ENCODE data around the gene OR6P1. TPM values are rescaled to one million over a fixed set of nuclear protein-coding genes. Genes with fewer than 3 reads are reported as not detected.

The OR6P1 gene
- polyA plus RNA-seq, 2 of the 4 experiments (the other 2 are of a cell fraction), result not detected

DNA sequence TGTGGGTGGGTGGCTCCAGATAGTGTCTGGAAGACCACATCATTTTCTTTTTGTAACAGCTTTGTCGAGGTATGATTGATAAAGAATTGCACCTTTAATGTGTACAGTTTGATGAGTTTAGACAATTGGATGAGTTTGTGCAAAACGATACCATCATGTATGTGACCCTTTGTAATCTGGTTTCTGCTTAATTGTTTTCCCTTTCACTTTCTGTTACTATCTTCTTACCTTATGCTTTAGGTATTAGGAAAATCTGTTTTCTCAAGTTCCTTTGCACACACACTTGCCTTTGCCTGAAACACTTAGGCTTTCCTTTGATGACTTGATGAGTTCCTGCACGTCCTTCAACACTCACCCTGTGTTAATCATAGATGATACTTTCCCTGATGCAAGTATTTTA is 41.5 kb upstream of the OR6P1 start:
- no peak overlapping the region for H3K4me2 ChIP-seq
- no peak overlapping the region for H3K27ac ChIP-seq
- WGBS (ENCODE audit: missing lambda C conversion rate), result 2% methylated on average over 3 of the region's 3 CpGs
- ATAC-seq, result no peak
- POLR2A ChIA-PET, result no interaction called here
- no peaks in the 10 kb centered on the region for H3K9me3 ChIP-seq
- TF ChIP-seq KDM1A (IDR thresholded peaks at IDR 0.05; ENCODE audit: low read depth), result no peak
- no peak for TF ChIP-seq TFCP2L1 (CRISPR knock-in tag; IDR thresholded peaks at IDR 0.05)
- TF ChIP-seq NFE2L2 (conservative IDR thresholded peaks at IDR 0.05; ENCODE audit: low read length), result no peak
- TF ChIP-seq ZNF302 (CRISPR knock-in tag; IDR thresholded peaks at IDR 0.05), result no peak
- no peak for TF ChIP-seq HOXB13 (CRISPR knock-in tag; IDR thresholded peaks at IDR 0.05; ENCODE audit: low read depth)
- CTCF ChIA-PET, result interaction anchor here (1.1 kb wide), 1 partner anchor 10 kb away, joined by 3 read pairs; no protein-coding TSS in a partner anchor
- DNase-seq (ENCODE audit: low read depth in 1 of 2, low spot score in 1 of 2), result no peak
- no peak overlapping the region for H3K4me3 ChIP-seq
- no peaks in the 10 kb centered on the region for H3K4me1 ChIP-seq
- no peak for FAIRE-seq

DNA sequence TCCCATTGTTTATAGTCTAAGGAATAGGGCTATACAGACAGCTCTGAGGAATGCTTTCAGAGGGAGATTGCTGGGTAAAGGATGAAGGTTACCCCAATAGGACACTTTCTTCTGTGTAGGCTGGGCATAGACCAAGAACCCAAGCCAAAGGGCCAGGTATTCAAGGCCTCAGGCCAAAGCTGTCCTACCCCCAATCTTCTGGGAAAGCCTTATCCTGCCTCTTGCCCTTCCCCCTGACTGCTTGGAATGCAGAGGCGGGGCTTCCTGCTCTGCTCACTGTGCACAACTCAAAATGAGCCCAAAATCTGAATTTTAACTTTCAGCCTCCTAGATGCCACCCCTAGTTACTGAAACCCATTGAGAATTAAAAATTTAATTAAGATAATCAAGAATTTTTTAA is 36.9 kb upstream of the OR6P1 start:
- 0% methylated on average over 1 of the region's 1 CpG for WGBS (ENCODE audit: missing lambda C conversion rate)

More for the DNA sequence above, 36.9 kb upstream of the OR6P1 start:
- FAIRE-seq (no peak), DNase-seq (ENCODE audit: low read depth in 1 of 2, low spot score in 1 of 2) (no peak), ATAC-seq (no peak)
- ChIA-PET CTCF (interaction anchor here (1.1 kb wide), 1 partner anchor 71 kb away, joined by 3 read pairs; no protein-coding TSS in a partner anchor), POLR2A (no interaction called here)
- Histone ChIP-seq H3K4me2 (no peak overlapping the region), H3K9me3 (no peaks in the 10 kb centered on the region), H3K27ac (no peak overlapping the region), H3K4me3 (no peak overlapping the region), H3K4me1 (no peaks in the 10 kb centered on the region)
- TF ChIP-seq JUN (IDR thresholded peaks at IDR 0.05) (no peak), HOXB5 (CRISPR knock-in tag; IDR thresholded peaks at IDR 0.05) (no peak), NFE2L2 (conservative IDR thresholded peaks at IDR 0.05; ENCODE audit: low read length) (no peak), ZFP36 (IDR thresholded peaks at IDR 0.05; ENCODE audit: borderline replicate concordance, partially characterized antibody) (no peak), POLR2AphosphoS2 (conservative IDR thresholded peaks at IDR 0.05; ENCODE audit: low read length) (no peak), BHLHE40 (IDR thresholded peaks at IDR 0.05; ENCODE audit: low read depth, low read length) (no peak), ESRRA (IDR thresholded peaks at IDR 0.05; ENCODE audit: borderline replicate concordance, low read length) (no peak), EHMT2 (IDR thresholded peaks at IDR 0.05; ENCODE audit: low read depth) (no peak), EP300 (IDR thresholded peaks at IDR 0.05) (no peak), HDAC2 (IDR thresholded peaks at IDR 0.05) (no peak), CHD2 (IDR thresholded peaks at IDR 0.05; ENCODE audit: low read length, partially characterized antibody) (no peak), RAD21 (conservative IDR thresholded peaks at IDR 0.05 in 1 of 2, IDR thresholded peaks at IDR 0.05 in 1 of 2) (no peak), MAFK (IDR thresholded peaks at IDR 0.05; ENCODE audit: partially characterized antibody) (no peak), CEBPB (IDR thresholded peaks at IDR 0.05) (no peak), POLR2A (IDR thresholded peaks at IDR 0.05; ENCODE audit: low read length) (no peak), KDM5A (IDR thresholded peaks at IDR 0.05) (no peak)
- TF ChIP-seq, protein P1, sequence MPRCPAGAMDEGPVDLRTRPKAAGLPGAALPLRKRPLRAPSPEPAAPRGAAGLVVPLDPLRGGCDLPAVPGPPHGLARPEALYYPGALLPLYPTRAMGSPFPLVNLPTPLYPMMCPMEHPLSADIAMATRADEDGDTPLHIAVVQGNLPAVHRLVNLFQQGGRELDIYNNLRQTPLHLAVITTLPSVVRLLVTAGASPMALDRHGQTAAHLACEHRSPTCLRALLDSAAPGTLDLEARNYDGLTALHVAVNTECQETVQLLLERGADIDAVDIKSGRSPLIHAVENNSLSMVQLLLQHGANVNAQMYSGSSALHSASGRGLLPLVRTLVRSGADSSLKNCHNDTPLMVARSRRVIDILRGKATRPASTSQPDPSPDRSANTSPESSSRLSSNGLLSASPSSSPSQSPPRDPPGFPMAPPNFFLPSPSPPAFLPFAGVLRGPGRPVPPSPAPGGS (IDR thresholded peaks at IDR 0.05), result no peak
- TF ChIP-seq, protein P2, sequence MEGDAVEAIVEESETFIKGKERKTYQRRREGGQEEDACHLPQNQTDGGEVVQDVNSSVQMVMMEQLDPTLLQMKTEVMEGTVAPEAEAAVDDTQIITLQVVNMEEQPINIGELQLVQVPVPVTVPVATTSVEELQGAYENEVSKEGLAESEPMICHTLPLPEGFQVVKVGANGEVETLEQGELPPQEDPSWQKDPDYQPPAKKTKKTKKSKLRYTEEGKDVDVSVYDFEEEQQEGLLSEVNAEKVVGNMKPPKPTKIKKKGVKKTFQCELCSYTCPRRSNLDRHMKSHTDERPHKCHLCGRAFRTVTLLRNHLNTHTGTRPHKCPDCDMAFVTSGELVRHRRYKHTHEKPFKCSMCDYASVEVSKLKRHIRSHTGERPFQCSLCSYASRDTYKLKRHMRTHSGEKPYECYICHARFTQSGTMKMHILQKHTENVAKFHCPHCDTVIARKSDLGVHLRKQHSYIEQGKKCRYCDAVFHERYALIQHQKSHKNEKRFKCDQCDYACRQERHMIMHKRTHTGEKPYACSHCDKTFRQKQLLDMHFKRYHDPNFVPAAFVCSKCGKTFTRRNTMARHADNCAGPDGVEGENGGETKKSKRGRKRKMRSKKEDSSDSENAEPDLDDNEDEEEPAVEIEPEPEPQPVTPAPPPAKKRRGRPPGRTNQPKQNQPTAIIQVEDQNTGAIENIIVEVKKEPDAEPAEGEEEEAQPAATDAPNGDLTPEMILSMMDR (IDR thresholded peaks at IDR 0.05), result no peak
- TF ChIP-seq, protein P3, sequence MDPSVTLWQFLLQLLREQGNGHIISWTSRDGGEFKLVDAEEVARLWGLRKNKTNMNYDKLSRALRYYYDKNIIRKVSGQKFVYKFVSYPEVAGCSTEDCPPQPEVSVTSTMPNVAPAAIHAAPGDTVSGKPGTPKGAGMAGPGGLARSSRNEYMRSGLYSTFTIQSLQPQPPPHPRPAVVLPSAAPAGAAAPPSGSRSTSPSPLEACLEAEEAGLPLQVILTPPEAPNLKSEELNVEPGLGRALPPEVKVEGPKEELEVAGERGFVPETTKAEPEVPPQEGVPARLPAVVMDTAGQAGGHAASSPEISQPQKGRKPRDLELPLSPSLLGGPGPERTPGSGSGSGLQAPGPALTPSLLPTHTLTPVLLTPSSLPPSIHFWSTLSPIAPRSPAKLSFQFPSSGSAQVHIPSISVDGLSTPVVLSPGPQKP (IDR thresholded peaks at IDR 0.05; ENCODE audit: low read depth, low read length), result no peak
- TF ChIP-seq, protein P4, sequence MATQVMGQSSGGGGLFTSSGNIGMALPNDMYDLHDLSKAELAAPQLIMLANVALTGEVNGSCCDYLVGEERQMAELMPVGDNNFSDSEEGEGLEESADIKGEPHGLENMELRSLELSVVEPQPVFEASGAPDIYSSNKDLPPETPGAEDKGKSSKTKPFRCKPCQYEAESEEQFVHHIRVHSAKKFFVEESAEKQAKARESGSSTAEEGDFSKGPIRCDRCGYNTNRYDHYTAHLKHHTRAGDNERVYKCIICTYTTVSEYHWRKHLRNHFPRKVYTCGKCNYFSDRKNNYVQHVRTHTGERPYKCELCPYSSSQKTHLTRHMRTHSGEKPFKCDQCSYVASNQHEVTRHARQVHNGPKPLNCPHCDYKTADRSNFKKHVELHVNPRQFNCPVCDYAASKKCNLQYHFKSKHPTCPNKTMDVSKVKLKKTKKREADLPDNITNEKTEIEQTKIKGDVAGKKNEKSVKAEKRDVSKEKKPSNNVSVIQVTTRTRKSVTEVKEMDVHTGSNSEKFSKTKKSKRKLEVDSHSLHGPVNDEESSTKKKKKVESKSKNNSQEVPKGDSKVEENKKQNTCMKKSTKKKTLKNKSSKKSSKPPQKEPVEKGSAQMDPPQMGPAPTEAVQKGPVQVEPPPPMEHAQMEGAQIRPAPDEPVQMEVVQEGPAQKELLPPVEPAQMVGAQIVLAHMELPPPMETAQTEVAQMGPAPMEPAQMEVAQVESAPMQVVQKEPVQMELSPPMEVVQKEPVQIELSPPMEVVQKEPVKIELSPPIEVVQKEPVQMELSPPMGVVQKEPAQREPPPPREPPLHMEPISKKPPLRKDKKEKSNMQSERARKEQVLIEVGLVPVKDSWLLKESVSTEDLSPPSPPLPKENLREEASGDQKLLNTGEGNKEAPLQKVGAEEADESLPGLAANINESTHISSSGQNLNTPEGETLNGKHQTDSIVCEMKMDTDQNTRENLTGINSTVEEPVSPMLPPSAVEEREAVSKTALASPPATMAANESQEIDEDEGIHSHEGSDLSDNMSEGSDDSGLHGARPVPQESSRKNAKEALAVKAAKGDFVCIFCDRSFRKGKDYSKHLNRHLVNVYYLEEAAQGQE (IDR thresholded peaks at IDR 0.05), result no peak

All from A549 (cell line).